NCI-H748 (cell line): Measurements from ENCODE around the gene GATA6.
"Not testable (repeated sequence)": the region's sequence is repeated elsewhere in the genome, so short reads cannot be mapped to it uniquely, and the experiment has no call there.

Experiments used
- DNase-seq: peaks from one replicate; lab custom pipeline; 2025; ENCODE audit not compliant: unreplicated experiment; lab: John Stamatoyannopoulos, UW

The GATA6 gene

GRCh38 chr18:22203536-22204213, 34.3 kb downstream of the GATA6 start:
- DNase-seq = no peak

DNA sequence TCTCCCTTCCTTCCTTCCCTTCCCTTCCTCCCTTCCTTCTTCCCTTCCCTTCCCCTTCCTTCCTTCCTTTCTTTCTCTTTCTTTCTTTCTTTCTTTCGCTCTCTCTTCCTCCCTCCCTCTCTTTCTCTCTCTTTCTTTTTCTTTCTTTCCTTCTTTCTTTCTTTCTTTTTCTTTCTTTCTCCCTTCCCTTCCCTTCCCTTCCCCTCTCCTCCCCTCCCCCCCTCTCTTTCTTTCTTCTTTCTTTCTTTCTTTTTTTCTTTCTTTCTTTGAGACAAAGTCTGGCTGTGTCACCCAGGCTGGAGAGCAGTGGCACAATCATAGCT, 34.8 kb downstream of the GATA6 start:
- no peak for DNase-seq

DNA sequence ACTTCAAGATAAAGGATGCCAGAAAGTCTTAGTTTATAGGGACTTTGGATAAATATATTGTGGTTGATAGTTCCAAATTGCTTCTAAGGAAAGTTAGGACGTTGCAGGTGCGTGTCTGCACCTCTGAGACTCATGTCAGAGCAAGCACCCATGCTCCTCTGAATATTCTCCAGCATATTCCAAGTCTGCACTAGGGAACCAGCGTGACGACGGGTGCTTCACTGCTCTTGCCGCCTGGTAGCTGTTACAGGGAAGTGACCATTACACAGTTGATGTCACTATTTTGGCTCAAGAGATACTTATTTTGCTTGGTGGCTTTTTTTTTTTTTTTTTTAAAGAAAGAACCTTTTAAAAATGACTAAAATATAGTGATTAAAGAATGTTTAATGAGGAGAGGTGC, 35.6 kb downstream of the GATA6 start:
- DNase-seq = no peak

- no peak for DNase-seq
Observed at GRCh38 chr18:22207021-22207758, 37.8 kb downstream of the GATA6 start.

DNA sequence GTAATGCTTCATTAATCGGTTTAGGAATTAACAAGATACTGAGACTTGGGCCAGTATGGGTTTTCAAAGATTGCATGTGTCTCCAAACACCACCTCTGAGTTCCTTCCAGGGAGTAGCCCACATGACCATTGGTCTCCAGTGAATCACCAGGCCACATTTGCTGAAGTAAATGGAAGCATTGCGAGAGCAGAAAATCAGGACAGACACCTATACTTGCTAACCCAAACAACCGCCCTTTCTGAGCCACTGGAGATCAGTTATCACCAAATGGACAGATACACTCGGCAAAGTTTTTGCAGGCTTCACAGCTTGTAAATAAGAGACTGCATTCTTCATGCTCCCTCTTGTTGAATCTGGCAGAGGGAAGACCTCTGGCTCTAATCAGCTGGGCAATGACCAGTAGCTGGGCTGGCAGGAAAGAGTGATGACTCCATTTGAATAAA, 40.9 kb downstream of the GATA6 start:
- DNase-seq = no peak

GRCh38 chr18:22211657-22212056, 42.3 kb downstream of the GATA6 start:
- no peak for DNase-seq

DNA sequence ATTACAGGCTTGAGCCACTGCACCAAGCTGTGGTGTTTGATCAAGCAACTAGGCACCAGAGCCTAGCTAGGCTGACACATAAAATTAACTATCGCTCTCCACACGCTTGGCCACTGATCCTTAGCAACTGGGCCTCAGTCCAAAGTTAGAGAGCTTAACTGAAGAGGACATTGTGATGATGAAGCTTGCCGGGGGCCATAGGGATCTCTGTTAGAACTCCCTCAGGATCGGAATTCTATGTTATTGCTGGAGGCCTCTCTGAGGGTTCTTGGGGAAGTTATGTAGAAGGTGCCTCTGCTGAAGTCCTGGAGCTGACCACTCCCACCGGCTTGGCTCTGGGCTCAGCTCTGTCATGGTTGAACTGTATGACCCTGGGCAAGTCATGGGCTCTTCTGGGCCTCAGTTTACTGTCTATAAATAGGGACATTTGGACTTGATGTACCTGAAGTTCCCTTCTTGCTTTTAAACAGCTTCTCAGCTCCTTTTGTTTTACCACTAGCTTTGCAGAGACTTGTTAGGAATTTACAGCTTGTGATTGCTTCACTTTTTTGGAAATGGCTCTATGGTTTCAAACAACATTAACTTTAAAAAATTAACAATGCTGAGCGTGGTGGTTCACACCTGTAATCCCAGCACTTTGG, 44.1 kb downstream of the GATA6 start:
- no peak for DNase-seq

GRCh38 chr18:22214731-22215528, 45.5 kb downstream of the GATA6 start:
- DNase-seq = no peak

DNA sequence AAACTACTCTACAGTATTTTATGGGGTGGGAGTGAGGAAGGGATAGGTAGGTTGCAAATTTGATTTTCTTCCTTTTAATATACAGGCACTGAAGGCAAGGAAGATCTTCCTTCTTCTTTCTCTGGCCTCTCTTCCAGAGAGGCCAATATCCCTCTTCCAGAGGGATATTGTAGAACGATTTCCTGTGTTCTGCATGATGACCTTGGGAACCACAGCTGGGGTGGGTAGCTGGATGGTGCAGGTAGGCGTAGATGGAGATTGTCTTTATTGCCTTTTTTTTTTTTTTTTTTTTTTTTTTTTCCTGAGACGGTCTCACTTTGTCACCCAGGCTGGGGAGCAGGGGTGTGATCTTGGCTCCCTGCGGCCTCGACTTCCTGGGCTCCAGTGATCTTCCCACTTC, 49.4 kb downstream of the GATA6 start:
- DNase-seq = no peak

DNA sequence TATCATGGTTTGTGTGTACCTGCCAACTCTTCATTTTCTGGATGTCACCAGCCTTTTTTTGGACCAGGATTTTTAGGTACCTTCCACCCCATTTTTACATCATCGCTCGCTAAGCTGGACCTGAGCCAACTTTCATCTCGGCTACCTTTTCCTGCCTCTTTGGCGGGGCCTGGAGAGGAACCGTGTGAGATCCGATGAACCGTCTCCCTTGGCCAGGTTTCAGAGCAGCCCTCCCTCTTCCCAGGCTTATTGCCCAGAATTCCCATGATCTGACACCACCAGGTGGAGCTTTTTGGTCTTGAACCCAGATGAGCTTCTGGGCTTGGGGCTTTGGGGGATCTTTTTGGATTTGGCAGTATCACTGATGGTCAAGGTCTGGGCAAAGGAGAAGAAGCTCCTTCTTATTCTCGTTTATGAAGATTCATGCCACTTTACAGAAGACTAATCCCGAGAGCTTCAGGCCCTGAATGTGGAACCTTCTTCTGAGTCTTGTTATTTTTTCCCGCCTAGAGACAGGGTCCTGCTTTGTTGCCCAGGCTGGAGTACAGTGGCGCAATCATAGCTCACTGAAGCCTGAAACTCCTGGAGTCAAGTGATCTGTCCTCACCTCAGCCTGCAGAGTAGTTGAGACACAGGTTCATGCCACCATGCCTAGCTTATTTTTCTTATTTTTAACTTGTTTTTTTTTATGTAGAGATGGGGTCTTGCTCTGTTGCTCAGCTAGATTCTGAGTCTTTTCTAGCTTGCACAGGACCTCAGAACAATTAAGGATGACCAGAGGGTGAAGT, 50.4 kb downstream of the GATA6 start:
- no peak for DNase-seq

GRCh38 chr18:22220585-22220984, 51.2 kb downstream of the GATA6 start:
- DNase-seq = not testable (repeated sequence)

- no peak for DNase-seq
Observed at GRCh38 chr18:22221350-22221749, 52.0 kb downstream of the GATA6 start.

- DNase-seq = no peak
Observed at GRCh38 chr18:22223254-22223964, 54.0 kb downstream of the GATA6 start.

DNA sequence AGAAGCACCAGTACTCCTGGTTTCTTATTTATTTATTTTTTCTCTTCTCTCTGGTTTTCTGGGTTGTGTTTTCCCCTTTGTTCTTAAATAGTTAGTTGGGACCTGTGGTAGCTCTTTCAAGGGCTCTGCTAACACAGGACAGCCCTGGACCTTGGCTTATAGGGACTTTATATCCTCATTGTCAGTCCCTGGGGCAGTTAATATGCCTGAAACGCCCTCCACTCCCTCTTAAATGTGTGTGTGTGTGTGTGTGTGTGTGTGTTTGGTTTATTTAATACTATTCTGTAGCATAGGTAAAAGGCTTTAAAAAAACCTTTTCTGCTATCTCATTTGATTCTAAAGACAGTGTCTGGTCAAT, 54.6 kb downstream of the GATA6 start:
- DNase-seq = no peak

- DNase-seq = no peak
Observed at GRCh38 chr18:22224339-22224738, 55.0 kb downstream of the GATA6 start.

DNA sequence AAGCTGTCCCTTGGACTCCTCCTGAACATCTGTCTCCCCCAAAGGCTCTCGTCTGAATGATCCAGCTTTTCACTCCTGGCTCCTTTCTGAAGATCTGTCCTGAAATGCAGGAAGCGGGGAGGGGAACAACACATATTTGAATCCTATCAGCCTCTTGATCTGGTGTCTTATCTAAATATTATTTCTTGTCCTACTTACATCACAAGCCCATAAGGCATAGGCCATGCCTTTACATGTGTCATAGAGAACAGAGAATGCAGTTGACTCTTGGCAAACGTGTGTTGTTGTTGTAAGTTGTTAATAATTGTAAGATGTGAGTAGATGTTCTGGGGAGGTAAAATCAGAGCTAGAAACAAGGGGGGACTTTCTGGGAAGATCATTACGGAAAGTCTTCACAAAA, 57.4 kb downstream of the GATA6 start:
- no peak for DNase-seq

DNA sequence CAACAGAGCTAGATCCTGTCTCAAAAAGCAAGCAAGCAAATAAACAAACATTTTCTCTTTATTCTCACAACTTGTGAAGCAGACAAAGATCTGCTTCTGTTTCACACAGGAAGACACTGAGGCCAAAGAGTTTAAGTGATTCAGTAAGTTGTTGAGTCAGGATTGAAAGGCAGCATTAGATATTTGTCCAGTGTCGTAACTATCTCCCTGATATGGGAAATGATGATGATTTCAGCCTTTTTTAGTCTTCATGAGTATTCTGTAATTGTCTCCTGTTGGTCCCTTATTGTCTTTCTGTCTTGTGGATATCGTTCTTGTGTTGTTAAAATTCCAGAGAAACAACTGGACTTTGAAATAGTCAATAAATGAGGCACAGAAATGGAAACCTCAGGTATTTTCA, 59.6 kb downstream of the GATA6 start:
- no peak for DNase-seq

- DNase-seq = no peak
Observed at GRCh38 chr18:22229456-22230124, 60.2 kb downstream of the GATA6 start.

GRCh38 chr18:22230471-22230945, 61.1 kb downstream of the GATA6 start:
- no peak for DNase-seq

DNA sequence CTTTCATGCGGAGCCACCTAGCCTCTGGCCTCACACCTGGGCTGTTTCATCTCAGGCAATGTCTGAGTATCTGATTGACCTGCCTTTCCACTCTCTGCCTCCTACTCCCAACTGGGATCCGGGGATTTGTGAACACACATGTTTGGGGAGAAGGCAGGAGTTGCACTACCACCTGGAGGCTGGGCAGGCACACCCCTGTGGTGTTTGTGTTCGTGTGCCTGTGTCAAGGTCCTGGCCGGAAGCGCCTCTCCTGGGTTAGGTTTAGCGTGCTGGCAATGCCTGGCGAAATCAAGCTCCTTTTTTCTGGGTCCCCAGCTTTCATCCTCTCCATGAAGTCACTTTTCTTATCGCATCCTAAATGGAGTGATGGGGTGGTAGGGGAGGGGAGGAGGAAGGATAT, 63.9 kb downstream of the GATA6 start:
- DNase-seq = no peak
